Keratinocyte (primary cell): ENCODE measurements around the gene SLC1A6. TPM values are rescaled to one million over a fixed set of nuclear protein-coding genes. Genes with fewer than 3 reads are reported as not detected.

ENCODE experiments used
- DNase-seq: peaks from one replicate; pipeline ENCODE4 v3.0.0-alpha.2; 2011; ENCODE audit warnings: low read depth, missing footprints, low spot score
- FAIRE-seq: peaks from 2 replicates; lab custom pipeline; 2011; peaks lifted over from hg19 to GRCh38; lab: Jason Lieb, UNC
- H2AFZ ChIP-seq: 2 replicates; pipeline ENCODE4 v1.6.0; 2012; ENCODE audit warnings: low read length, control low read depth, inconsistent platforms; ENCODE audit not compliant: control insufficient read depth
- H3K27ac ChIP-seq: 2 replicates; pipeline ENCODE4 v1.5.1; 2011; ENCODE audit warnings: low read length; ENCODE audit not compliant: control insufficient read depth, insufficient read depth
- H3K27me3 ChIP-seq: 3 replicates; pipeline ENCODE4 v1.6.0; 2011; ENCODE audit warnings: low read length; ENCODE audit not compliant: control insufficient read depth, insufficient read depth; ENCODE audit errors: extremely low read depth
- H3K36me3 ChIP-seq, 2 experiments: 2 replicates in 1 of 2; 3 replicates in 1 of 2; pipeline ENCODE4 v1.5.1; 2011; ENCODE audit warnings: low read length in 2 of 2, mild to moderate bottlenecking in 1 of 2; ENCODE audit not compliant: control insufficient read depth in 2 of 2, insufficient read depth in 2 of 2; ENCODE audit errors: extremely low read depth in 1 of 2
- H3K4me1 ChIP-seq: 3 replicates; pipeline ENCODE4 v1.5.1; 2011; ENCODE audit warnings: low read length; ENCODE audit not compliant: control insufficient read depth, insufficient read depth; ENCODE audit errors: extremely low read depth
- H3K4me2 ChIP-seq: 3 replicates; pipeline ENCODE4 v1.6.0; 2011; ENCODE audit warnings: low read depth, low read length; ENCODE audit not compliant: control insufficient read depth, insufficient read depth; ENCODE audit errors: extremely low read depth
- H3K4me3 ChIP-seq, 3 experiments: fragments of 200-600 bp in 1 of 3; sonication (generic) in 1 of 3; 2 replicates in 2 of 3; 3 replicates in 1 of 3; pipeline ENCODE4 v1.5.1; 2011 to 2016; ENCODE audit warnings: low read length in 3 of 3, mild to moderate bottlenecking in 3 of 3, control low read depth in 2 of 3, inconsistent platforms in 1 of 3, low read depth in 1 of 3, mixed read lengths in 1 of 3, mixed run types in 1 of 3, moderate library complexity in 1 of 3; ENCODE audit not compliant: control insufficient read depth in 2 of 3, insufficient read depth in 2 of 3; ENCODE audit errors: extremely low read depth in 1 of 3
- H3K79me2 ChIP-seq: 2 replicates; pipeline ENCODE4 v1.6.0; 2012; ENCODE audit warnings: low read length; ENCODE audit not compliant: control insufficient read depth, insufficient read depth
- H3K9ac ChIP-seq: 3 replicates; pipeline ENCODE4 v1.6.0; 2011; ENCODE audit warnings: low read length; ENCODE audit not compliant: control insufficient read depth, insufficient read depth; ENCODE audit errors: extremely low read depth
- H3K9me1 ChIP-seq: 3 replicates; pipeline ENCODE4 v1.6.0; 2011; ENCODE audit warnings: low read length; ENCODE audit not compliant: control insufficient read depth, insufficient read depth; ENCODE audit errors: extremely low read depth
- H3K9me3 ChIP-seq: 2 replicates; pipeline ENCODE4 v1.5.1; 2012; ENCODE audit warnings: low read depth, low read length; ENCODE audit not compliant: control insufficient read depth
- H4K20me1 ChIP-seq: 3 replicates; pipeline ENCODE4 v1.6.0; 2011; ENCODE audit warnings: low read length; ENCODE audit not compliant: control insufficient read depth, insufficient read depth; ENCODE audit errors: extremely low read depth
- CTCF ChIP-seq, 3 experiments: IDR thresholded peaks in 1 of 3; conservative IDR thresholded peaks in 1 of 3; optimal IDR thresholded peaks in 1 of 3; 2 replicates in 2 of 3; 3 replicates in 1 of 3; pipeline versions ENCODE3 to v1.5.1; 2011; ENCODE audit warnings: low read length in 3 of 3, mild to moderate bottlenecking in 3 of 3, moderate library complexity in 2 of 3, control low read depth in 1 of 3, inconsistent platforms in 1 of 3; ENCODE audit not compliant: insufficient read depth in 2 of 3; ENCODE audit errors: extremely low read depth in 1 of 3
- EZH2 ChIP-seq: IDR thresholded peaks from one replicate; pipeline ENCODE4 v1.6.1; 2012; ENCODE audit warnings: inconsistent platforms, mild to moderate bottlenecking, low read length, moderate library complexity
- dilution Hi-C: fragments of 300-500 bp; cut with MboI; formaldehyde crosslinking; loops from one replicate; pipeline ENCODE4 v1.7.0; 2020; ENCODE audit warnings: low sequenced_read_pairs; ENCODE audit not compliant: extremely low pct_ligation_motif_present
- polyA plus RNA-seq, 5 experiments: library from polyadenylated mRNA; depleted of rRNA in 3 of 5; stranded (reverse) in 3 of 5; stranded (forward) in 1 of 5; unstranded in 1 of 5; fragments of >200 nt; gene quantifications; 1 replicate in 1 of 5; 2 replicates in 3 of 5; 3 replicates in 1 of 5; pipeline versions ENCODE4 v1.2.1 to v1.2.3, GENCODE V29; 2011 to 2012; ENCODE audit warnings: missing spikeins in 2 of 5, low read depth in 1 of 5, low replicate concordance in 1 of 5

The SLC1A6 gene
- polyA plus RNA-seq, 1 donor (not counting 4 experiments of a cell fraction or from before 2014, with no cell fraction given), result 0.96 TPM

GRCh38 chr19:14977128-14977527, 2.5 kb downstream of the SLC1A6 start:
- no peaks in the 10 kb centered on the region for H3K36me3 ChIP-seq
- peaks cover 36% of the 10 kb centered on the region for H3K27me3 ChIP-seq
- TF ChIP-seq EZH2 (no peak), CTCF (optimal IDR thresholded peaks at IDR 0.05 in 1 of 3, IDR thresholded peaks at IDR 0.05 in 1 of 3, conservative IDR thresholded peaks at IDR 0.05 in 1 of 3; ENCODE audit: extremely low read depth in 1 of 3, insufficient read depth in 2 of 3, low read length in 3 of 3) (no peak)
- no peak overlapping the region for H2AFZ ChIP-seq
- dilution Hi-C loops, result no loop called here
- no peaks in the 10 kb centered on the region for H3K4me1 ChIP-seq
- no peak overlapping the region for H3K4me2 ChIP-seq
- H3K4me3 ChIP-seq, result no peak overlapping the region
- H3K9me3 ChIP-seq, result no peaks in the 10 kb centered on the region
- H3K9me1 ChIP-seq, result no peaks in the 10 kb centered on the region
- FAIRE-seq, result no peak
- no peak overlapping the region for H3K27ac ChIP-seq
- no peaks in the 10 kb centered on the region for H4K20me1 ChIP-seq
- H3K9ac ChIP-seq, result no peak overlapping the region
- no peak for DNase-seq
- H3K79me2 ChIP-seq, result no peaks in the 10 kb centered on the region

GRCh38 chr19:14974488-14974887, 5.2 kb downstream of the SLC1A6 start:
- Histone ChIP-seq H3K79me2 (no peaks in the 10 kb centered on the region), H3K4me2 (no peak overlapping the region), H3K4me3 (no peak overlapping the region), H2AFZ (no peak overlapping the region), H4K20me1 (no peaks in the 10 kb centered on the region), H3K27ac (no peak overlapping the region), H3K9me3 (no peaks in the 10 kb centered on the region), H3K27me3 (peaks cover 16% of the 10 kb centered on the region), H3K36me3 (no peaks in the 10 kb centered on the region), H3K9ac (no peak overlapping the region), H3K9me1 (no peaks in the 10 kb centered on the region), H3K4me1 (no peaks in the 10 kb centered on the region)
- DNase-seq, result no peak
- TF ChIP-seq CTCF (optimal IDR thresholded peaks at IDR 0.05 in 1 of 3, IDR thresholded peaks at IDR 0.05 in 1 of 3, conservative IDR thresholded peaks at IDR 0.05 in 1 of 3; ENCODE audit: extremely low read depth in 1 of 3, insufficient read depth in 2 of 3, low read length in 3 of 3), result no peak
- FAIRE-seq, result no peak
- dilution Hi-C loops, result no loop called here
